GM23248 (cell line): ENCODE data around the gene TMED4.

Source experiments
- EZH2 ChIP-seq: fragments of 200-600 bp; sonication (generic); IDR thresholded peaks from 2 replicates; pipeline ENCODE4 v1.6.1; 2018; ENCODE audit warnings: antibody characterized with exemption, mild to moderate bottlenecking; ENCODE audit not compliant: insufficient read depth, poor library complexity, severe bottlenecking
- EZH2phosphoT487 ChIP-seq: fragments of 200-600 bp; sonication (generic); IDR thresholded peaks from 2 replicates; pipeline ENCODE4 v1.6.1; 2018; ENCODE audit warnings: antibody characterized with exemption, moderate library complexity, mild to moderate bottlenecking, low read depth; ENCODE audit not compliant: insufficient read depth

- TF ChIP-seq EZH2 = no peak
- TF ChIP-seq EZH2phosphoT487 = no peak
Measured at GRCh38 chr7:44533301-44534055, 48.6 kb downstream of the TMED4 start.
